SK-N-SH (cell line): ENCODE results near the gene GJD3. TPM values are rescaled to one million over a fixed set of nuclear protein-coding genes. Genes with fewer than 3 reads are reported as not detected.
A peak's percentile ranks its signal among the peaks of the same experiment; 100 is the strongest.

Source experiments
- CTCF ChIA-PET: fragments of 300-600, 350-600 bp; formaldehyde crosslinking; extraction: SDS; loops from one replicate; lab custom pipeline; 2021; lab: Yijun Ruan, JAX
- POLR2A ChIA-PET: fragments of 350-600 bp; sonication (Branson Sonifier 250); formaldehyde crosslinking; extraction: SDS; loops from one replicate; lab custom pipeline; 2020; ENCODE audit warnings: antibody characterized with exemption, inconsistent platforms; lab: Yijun Ruan, JAX
- DNase-seq: peaks from one replicate; pipeline ENCODE4 v3.0.0; 2012
- H2AFZ ChIP-seq: fragments of 200-600 bp; sonication (generic); 2 replicates; pipeline ENCODE4 v1.8.1; 2016; ENCODE audit warnings: antibody characterized with exemption, mild to moderate bottlenecking, low read depth
- H3F3A ChIP-seq: fragments of 200-600 bp; sonication (generic); replicated peaks from 2 replicates; pipeline ENCODE3; 2016; ENCODE audit warnings: antibody characterized with exemption, mild to moderate bottlenecking; ENCODE audit not compliant: insufficient read depth
- H3K27ac ChIP-seq, 2 experiments: fragments of 200-500 bp in 1 of 2; fragments of 200-600 bp in 1 of 2; sonication (Bioruptor generic) in 1 of 2; sonication (generic), shearing (Covaris generic) in 1 of 2; 2 replicates each; pipeline versions ENCODE4 v1.5.1 to v1.6.1; 2014 to 2016; ENCODE audit warnings: low read depth in 2 of 2, inconsistent platforms in 1 of 2, low read length in 1 of 2, mild to moderate bottlenecking in 1 of 2, mixed read lengths in 1 of 2
- H3K27me3 ChIP-seq: fragments of 200-600 bp; sonication (generic), shearing (Covaris generic); 2 replicates; pipeline ENCODE4 v1.6.1; 2016; ENCODE audit warnings: mixed run types; ENCODE audit not compliant: insufficient read depth
- H3K36me3 ChIP-seq, 2 experiments: fragments of 200-500 bp in 1 of 2; fragments of 200-600 bp in 1 of 2; sonication (Bioruptor generic) in 1 of 2; sonication (generic) in 1 of 2; replicated peaks in 1 of 2; 2 replicates each; pipeline versions ENCODE3 to v1.5.1; 2014 to 2016; ENCODE audit warnings: low read length in 1 of 2, mild to moderate bottlenecking in 1 of 2; ENCODE audit not compliant: insufficient read depth in 2 of 2, control insufficient read depth in 1 of 2
- H3K4me1 ChIP-seq, 2 experiments: fragments of 200-500 bp in 1 of 2; fragments of 200-600 bp in 1 of 2; sonication (Bioruptor generic) in 1 of 2; sonication (generic), shearing (Covaris generic) in 1 of 2; 2 replicates each; pipeline versions ENCODE4 v1.5.1 to v1.6.1; 2014 to 2016; ENCODE audit warnings: low read depth in 1 of 2, low read length in 1 of 2, mixed run types in 1 of 2; ENCODE audit not compliant: insufficient read depth in 2 of 2, control insufficient read depth in 1 of 2
- H3K4me2 ChIP-seq: fragments of 200-600 bp; sonication (generic), shearing (Covaris generic); 2 replicates; pipeline ENCODE4 v1.6.1; 2017; ENCODE audit warnings: mixed run types
- H3K4me3 ChIP-seq, 2 experiments: fragments of 200-500 bp in 1 of 2; fragments of 200-600 bp in 1 of 2; sonication (Bioruptor generic) in 1 of 2; sonication (generic), shearing (Covaris generic) in 1 of 2; 2 replicates each; pipeline versions ENCODE4 v1.5.1 to v1.8.1; 2014 to 2016; ENCODE audit warnings: low read depth in 2 of 2, inconsistent platforms in 1 of 2, low read length in 1 of 2, mild to moderate bottlenecking in 1 of 2, mixed read lengths in 1 of 2, moderate library complexity in 1 of 2
- H3K79me2 ChIP-seq: fragments of 200-600 bp; sonication (generic); 2 replicates; pipeline ENCODE4 v1.8.1; 2017; ENCODE audit warnings: mild to moderate bottlenecking; ENCODE audit not compliant: insufficient read depth
- H3K9ac ChIP-seq: fragments of 200-600 bp; sonication (generic); 2 replicates; pipeline ENCODE4 v1.6.1; 2017; ENCODE audit warnings: mixed run types
- H3K9me2 ChIP-seq: fragments of 200-600 bp; sonication (generic); 2 replicates; pipeline ENCODE4 v1.6.1; 2017; ENCODE audit warnings: mixed run types
- H3K9me3 ChIP-seq: fragments of 200-600 bp; sonication (generic); 2 replicates; pipeline ENCODE4 v1.6.1; 2017; ENCODE audit warnings: mixed run types, mild to moderate bottlenecking, moderate library complexity
- H4K20me1 ChIP-seq: fragments of 200-600 bp; sonication (generic); 2 replicates; pipeline ENCODE4 v1.6.1; 2017; ENCODE audit warnings: mild to moderate bottlenecking, mixed run types; ENCODE audit not compliant: insufficient read depth
- CTCF ChIP-seq: fragments of 200-600 bp; sonication (generic); IDR thresholded peaks from 2 replicates; pipeline ENCODE4 v1.6.1; 2017; ENCODE audit warnings: antibody characterized with exemption, mild to moderate bottlenecking, moderate library complexity
- EZH2phosphoT487 ChIP-seq: fragments of 200-600 bp; sonication (generic); IDR thresholded peaks from 2 replicates; pipeline ENCODE4 v1.6.1; 2017; ENCODE audit warnings: low read depth, mixed run types, mild to moderate bottlenecking, antibody characterized with exemption, moderate library complexity, borderline replicate concordance
- FOXJ3 ChIP-seq: sonication (generic); formaldehyde crosslinking; IDR thresholded peaks from 2 replicates; pipeline ENCODE4 v1.5.1; 2020; ENCODE audit warnings: mild to moderate bottlenecking, missing genetic modification reagents
- FOXM1 ChIP-seq: IDR thresholded peaks from 2 replicates; pipeline ENCODE4 v1.4.0; 2012; ENCODE audit warnings: low read depth, mild to moderate bottlenecking
- IRF3 ChIP-seq: fragments of 150-350 bp; IDR thresholded peaks from 2 replicates; pipeline ENCODE4 v1.6.1; 2016; ENCODE audit warnings: mild to moderate bottlenecking, low read depth, low read length
- MAX ChIP-seq: IDR thresholded peaks from 2 replicates; pipeline ENCODE4 v1.4.0; 2012; ENCODE audit warnings: low read depth
- MXI1 ChIP-seq: IDR thresholded peaks from 2 replicates; pipeline ENCODE4 v1.6.1; 2012; ENCODE audit warnings: mild to moderate bottlenecking, low read depth, low read length, improper control_type of control experiment
- NRF1 ChIP-seq: IDR thresholded peaks from 2 replicates; pipeline ENCODE4 v1.6.1; 2012; ENCODE audit warnings: low read depth, mild to moderate bottlenecking, low read length
- PBX3 ChIP-seq: IDR thresholded peaks from 2 replicates; pipeline ENCODE4; 2012
- RAD21 ChIP-seq: IDR thresholded peaks from 2 replicates; pipeline ENCODE4 v1.6.1; 2012; ENCODE audit warnings: mild to moderate bottlenecking, low read length
- TAF1 ChIP-seq: IDR thresholded peaks from 2 replicates; pipeline ENCODE4 v1.6.1; 2012; ENCODE audit warnings: low read depth, mild to moderate bottlenecking, low read length, moderate library complexity, borderline replicate concordance
- TCF12 ChIP-seq: IDR thresholded peaks from 2 replicates; pipeline ENCODE4 v1.4.0; 2012
- YY1 ChIP-seq: IDR thresholded peaks from 2 replicates; pipeline ENCODE4 v1.4.0; 2012; ENCODE audit warnings: low read depth, mild to moderate bottlenecking
- WGBS: methylation state at CpG from one replicate; pipeline ENCODE4 v1.1.6; 2017; ENCODE audit warnings: low lambda C conversion rate; 5-methylcytosine and 5-hydroxymethylcytosine counted together
- polyA plus RNA-seq, 3 experiments: library from polyadenylated mRNA; depleted of rRNA; stranded (reverse); fragments of >200 nt; gene quantifications; 2 replicates each; pipeline ENCODE4 v1.2.3, GENCODE V29; 2012
- TF ChIP-seq, protein P1 (sequence below): IDR thresholded peaks from 2 replicates; pipeline ENCODE4 v1.4.0; 2012; ENCODE audit warnings: low read depth, borderline replicate concordance
- TF ChIP-seq, protein P2 (sequence below): IDR thresholded peaks from 2 replicates; pipeline ENCODE4 v1.4.0; 2012; ENCODE audit warnings: low read depth, borderline replicate concordance

GJD3 gene
- polyA plus RNA-seq, 1 of the 3 experiments (the other 2 are of a cell fraction) = not detected

DNA sequence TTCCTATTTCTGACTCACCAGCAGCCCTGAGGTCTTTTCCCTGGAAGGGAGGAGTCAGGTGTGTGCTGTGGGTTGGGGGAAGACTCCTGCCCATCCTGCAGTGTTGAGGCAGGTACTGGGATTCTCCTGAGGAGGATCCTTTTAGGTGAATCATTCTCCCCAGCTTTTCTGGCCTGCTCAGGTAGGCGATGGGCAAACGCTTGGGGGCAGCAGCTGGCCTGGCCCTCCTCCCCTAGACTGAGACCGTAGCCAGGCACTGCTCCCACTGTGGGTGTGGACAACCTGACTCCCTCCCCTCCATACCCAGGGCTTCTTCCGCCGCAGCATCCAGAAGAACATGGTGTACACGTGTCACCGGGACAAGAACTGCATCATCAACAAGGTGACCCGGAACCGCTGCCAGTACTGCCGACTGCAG, 15.1 kb downstream of the GJD3 start:
- peak overlapping the region in 1 of 2 experiments; percentile 99; a peak in 3 of 4 replicates for H3K27ac ChIP-seq
- peaks cover 55% of the 10 kb centered on the region for H3K79me2 ChIP-seq
- H3K9me3 ChIP-seq = no peaks in the 10 kb centered on the region
- no peak overlapping the region; a peak in 1 of 4 replicates for H3K4me3 ChIP-seq
- peaks cover 32 to 39% of the 10 kb centered on the region in 2 experiments for H3K36me3 ChIP-seq
- no peaks in the 10 kb centered on the region for H3F3A ChIP-seq
- H4K20me1 ChIP-seq = peaks cover 51% of the 10 kb centered on the region
- peak overlapping the region; percentile 97; the same call in 1 of the 2 replicates for H3K4me2 ChIP-seq
- TF ChIP-seq PBX3 (no peak), FOXM1 (no peak), RAD21 (no peak), YY1 (no peak), NRF1 (no peak), EZH2phosphoT487 (no peak), TCF12 (no peak), MAX (no peak), TAF1 (no peak), CTCF (no peak), IRF3 (no peak), MXI1 (no peak), FOXJ3 (CRISPR knock-in tag) (no peak)
- TF ChIP-seq, protein P1, sequence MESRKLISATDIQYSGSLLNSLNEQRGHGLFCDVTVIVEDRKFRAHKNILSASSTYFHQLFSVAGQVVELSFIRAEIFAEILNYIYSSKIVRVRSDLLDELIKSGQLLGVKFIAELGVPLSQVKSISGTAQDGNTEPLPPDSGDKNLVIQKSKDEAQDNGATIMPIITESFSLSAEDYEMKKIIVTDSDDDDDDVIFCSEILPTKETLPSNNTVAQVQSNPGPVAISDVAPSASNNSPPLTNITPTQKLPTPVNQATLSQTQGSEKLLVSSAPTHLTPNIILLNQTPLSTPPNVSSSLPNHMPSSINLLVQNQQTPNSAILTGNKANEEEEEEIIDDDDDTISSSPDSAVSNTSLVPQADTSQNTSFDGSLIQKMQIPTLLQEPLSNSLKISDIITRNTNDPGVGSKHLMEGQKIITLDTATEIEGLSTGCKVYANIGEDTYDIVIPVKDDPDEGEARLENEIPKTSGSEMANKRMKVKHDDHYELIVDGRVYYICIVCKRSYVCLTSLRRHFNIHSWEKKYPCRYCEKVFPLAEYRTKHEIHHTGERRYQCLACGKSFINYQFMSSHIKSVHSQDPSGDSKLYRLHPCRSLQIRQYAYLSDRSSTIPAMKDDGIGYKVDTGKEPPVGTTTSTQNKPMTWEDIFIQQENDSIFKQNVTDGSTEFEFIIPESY = no peak
- TF ChIP-seq, protein P2, sequence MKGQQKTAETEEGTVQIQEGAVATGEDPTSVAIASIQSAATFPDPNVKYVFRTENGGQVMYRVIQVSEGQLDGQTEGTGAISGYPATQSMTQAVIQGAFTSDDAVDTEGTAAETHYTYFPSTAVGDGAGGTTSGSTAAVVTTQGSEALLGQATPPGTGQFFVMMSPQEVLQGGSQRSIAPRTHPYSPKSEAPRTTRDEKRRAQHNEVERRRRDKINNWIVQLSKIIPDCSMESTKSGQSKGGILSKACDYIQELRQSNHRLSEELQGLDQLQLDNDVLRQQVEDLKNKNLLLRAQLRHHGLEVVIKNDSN = no peak
- no peak for DNase-seq
- no peaks in the 10 kb centered on the region for H3K9me2 ChIP-seq
- WGBS = 83% methylated on average over 7 of the region's 10 CpGs
- ChIA-PET CTCF (interaction anchor here (11.9 to 57.6 kb wide), 2 partner anchors 18 to 44 kb away, joined by 171 to 1706 read pairs; partner anchors contain the start of genes CDC6 and RARA), POLR2A (interaction anchor here (0.6 to 4.7 kb wide), 2 partner anchors 18 to 46 kb away, joined by 3 to 24 read pairs; no protein-coding TSS in a partner anchor)
- H3K4me1 ChIP-seq = peaks cover 54 to 94% of the 10 kb centered on the region in 2 experiments
- no peak overlapping the region for H2AFZ ChIP-seq
- H3K9ac ChIP-seq = no peak overlapping the region
- no peaks in the 10 kb centered on the region for H3K27me3 ChIP-seq
